T-cell (primary cell): ENCODE measurements around the gene TRIM47. TPM values are rescaled to one million over a fixed set of nuclear protein-coding genes. Genes with fewer than 3 reads are reported as not detected.

Source experiments
- ATAC-seq, 4 experiments: fragments of 200-7000 bp in 3 of 4; fragments of 150-1000 bp in 1 of 4; cut with Tn5 transposase; replicated peaks in 1 of 4; 1 replicate in 3 of 4; 2 replicates in 1 of 4; pipeline ENCODE4 v1.10.0; 2021; ENCODE audit warnings: moderate library complexity in 3 of 4, mild to moderate bottlenecking in 2 of 4, moderate number of reproducible peaks in 1 of 4
- CTCF ChIA-PET, 2 donors: fragments of 300-600 bp; sonication (Branson Sonifier 250); formaldehyde crosslinking; loops; one replicate each; lab custom pipeline; 2022; ENCODE audit warnings: antibody characterized with exemption in 2 of 2; lab: Charles Lee
- POLR2A ChIA-PET, 2 donors: fragments of 300-600 bp; sonication (Branson Sonifier 250); formaldehyde crosslinking; loops; one replicate each; lab custom pipeline; 2022; ENCODE audit warnings: antibody characterized with exemption in 2 of 2; lab: Charles Lee
- DNase-seq, 35 experiments: peaks; one replicate each; pipeline versions ENCODE4 v3.0.0 to v3.0.0-alpha.2; 2013 to 2023
- H3K27ac ChIP-seq: one replicate; pipeline ENCODE4 v1.5.1; 2013; ENCODE audit warnings: low read length
- H3K27me3 ChIP-seq, 2 experiments: replicated peaks in 1 of 2; 1 replicate in 1 of 2; 2 replicates in 1 of 2; pipeline versions ENCODE4 v1.6.1 to v1.7.0; 2013; ENCODE audit warnings: low read length in 1 of 2, mixed read lengths in 1 of 2; ENCODE audit not compliant: control insufficient read depth in 2 of 2, insufficient read depth in 2 of 2; ENCODE audit errors: extremely low read depth in 1 of 2
- H3K36me3 ChIP-seq, 2 donors: 1 replicate in 1 of 2; 2 replicates in 1 of 2; pipeline versions ENCODE4 v1.6.1 to v1.7.0; 2013; ENCODE audit warnings: low read length in 1 of 2; ENCODE audit not compliant: control insufficient read depth in 2 of 2, insufficient read depth in 1 of 2; ENCODE audit errors: extremely low read depth in 1 of 2
- H3K4me1 ChIP-seq, 2 experiments: 1 replicate in 1 of 2; 2 replicates in 1 of 2; pipeline versions ENCODE4 v1.6.1 to v1.7.0; 2013; ENCODE audit warnings: low read length in 2 of 2, mixed read lengths in 1 of 2; ENCODE audit not compliant: insufficient read depth in 2 of 2, control insufficient read depth in 1 of 2; ENCODE audit errors: extremely low read depth in 1 of 2
- H3K4me3 ChIP-seq, 2 donors: 1 replicate in 1 of 2; 2 replicates in 1 of 2; pipeline versions ENCODE4 v1.5.1 to v1.7.0; 2013; ENCODE audit warnings: mild to moderate bottlenecking in 2 of 2, low read length in 1 of 2, moderate library complexity in 1 of 2; ENCODE audit not compliant: control insufficient read depth in 1 of 2; ENCODE audit errors: extremely low read depth in 1 of 2
- H3K9me3 ChIP-seq: 2 replicates; pipeline ENCODE4 v1.7.0; 2013
- H3K27ac Mint-ChIP-seq, 2 donors: one replicate each; pipeline ENCODE4 v1.8.0; 2020 to 2021; ENCODE audit warnings: mild to moderate bottlenecking in 2 of 2, mixed read lengths in 2 of 2
- H3K27me3 Mint-ChIP-seq, 2 donors: one replicate each; pipeline ENCODE4 v1.8.0; 2021 to 2022; ENCODE audit warnings: mixed read lengths in 2 of 2
- H3K36me3 Mint-ChIP-seq: one replicate; pipeline ENCODE4 v1.8.0; 2021; ENCODE audit warnings: mixed read lengths
- H3K4me1 Mint-ChIP-seq, 3 donors: one replicate each; pipeline ENCODE4 v1.8.0; 2020 to 2022; ENCODE audit warnings: mixed read lengths in 3 of 3, mild to moderate bottlenecking in 1 of 3
- H3K4me3 Mint-ChIP-seq, 3 donors: one replicate each; pipeline ENCODE4 v1.8.0; 2020 to 2022; ENCODE audit warnings: mild to moderate bottlenecking in 3 of 3, mixed read lengths in 3 of 3, moderate library complexity in 3 of 3
- H3K9me3 Mint-ChIP-seq, 3 donors: one replicate each; pipeline ENCODE4 v1.8.0; 2020 to 2022; ENCODE audit warnings: mixed read lengths in 3 of 3
- WGBS: methylation state at CpG from one replicate; pipeline ENCODE4 v1.1.5; 2013; ENCODE audit warnings: missing lambda C conversion rate; ENCODE audit not compliant: insufficient coverage; 5-methylcytosine and 5-hydroxymethylcytosine counted together
- total RNA-seq, 35 experiments: library from RNA in 6 of 35; stranded (reverse) in 6 of 35; fragments of 120-200 nt in 1 of 35; gene quantifications; one replicate each; pipeline versions ENCODE4 v1.2.1 to v1.2.4 and lab custom pipeline; 2013 to 2026

The TRIM47 gene
- total RNA-seq, 5 donors from 2014 or later (not counting 1 experiment from before 2014, with no cell fraction given): 2.6 to 24.6 (median 18.3) TPM

DNA sequence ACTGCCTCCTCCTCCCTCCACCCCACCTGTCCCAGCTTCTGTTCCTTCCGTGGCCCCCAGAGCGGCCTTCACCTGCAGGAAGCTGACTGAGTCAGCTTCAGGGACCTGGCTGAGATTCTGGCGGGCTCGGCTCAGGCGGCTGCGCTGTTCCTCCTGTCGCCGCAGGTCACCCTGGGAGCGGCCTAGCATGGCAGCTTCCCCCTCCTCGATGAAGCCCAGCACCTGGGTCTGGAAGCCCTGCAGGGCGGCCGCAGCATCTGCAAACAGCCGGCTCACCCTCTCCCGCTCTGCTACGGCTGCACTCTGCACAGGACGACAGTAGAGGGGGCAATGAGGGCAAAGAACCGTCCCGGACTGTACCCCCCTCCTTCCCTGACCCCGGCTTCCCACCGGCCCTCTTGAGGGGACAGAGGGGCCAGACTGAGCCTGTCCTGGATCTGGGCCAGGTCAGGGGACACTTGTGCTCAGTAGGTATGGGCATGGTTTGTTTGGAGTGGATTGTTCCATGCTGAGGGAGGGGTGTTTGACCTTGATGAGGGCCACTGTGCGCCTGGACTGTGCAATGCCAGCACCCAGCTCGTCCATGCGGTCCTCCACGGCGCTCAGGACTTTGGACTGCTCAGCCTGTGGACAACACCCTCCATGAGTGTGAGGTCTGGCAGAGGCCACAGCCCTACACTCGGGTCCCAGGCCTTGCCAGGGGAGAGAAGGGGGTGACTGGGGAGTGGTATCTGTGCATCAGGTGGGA, 2.0 kb downstream of the TRIM47 start:
- peak overlapping the region; percentile 57 to 67 for H3K4me3 ChIP-seq
- H3K27me3 ChIP-seq: peaks cover 2 to 24% of the 10 kb centered on the region in 2 experiments
- DNase-seq (peak; percentile 56 to 85 (median 67)), ATAC-seq (peak; percentile 75 to 78 (median 76))
- H3K36me3 Mint-ChIP-seq: no peaks in the 10 kb centered on the region
- ChIA-PET POLR2A (interaction anchor here (0.6 to 0.8 kb wide), 4 partner anchors 10 to 187 kb away, joined by 3 to 15 read pairs (median 6); no protein-coding TSS in a partner anchor), CTCF (interaction anchor here (0.6 to 2.8 kb wide), 10 partner anchors 11 to 123 kb away, joined by 3 to 33 read pairs (median 3); partner anchors contain the start of genes MRPL38 (in 1 of the 2), UNK (in 1 of the 2) and WBP2 (in 1 of the 2))
- WGBS: 9% methylated on average over 17 of the region's 26 CpGs
- peak overlapping the region; percentile 79 for H3K27ac ChIP-seq
- peak overlapping the region; percentile 78 to 88 (median 85) for H3K4me3 Mint-ChIP-seq
- peak overlapping the region; percentile 90 to 94 for H3K27ac Mint-ChIP-seq
- peaks cover 0 to 4% of the 10 kb centered on the region in 2 donors for H3K27me3 Mint-ChIP-seq
- H3K4me1 Mint-ChIP-seq: peaks cover 36 to 50% (median 46%) of the 10 kb centered on the region in 3 donors
- H3K9me3 Mint-ChIP-seq: no peaks in the 10 kb centered on the region
- H3K36me3 ChIP-seq: no peaks in the 10 kb centered on the region
- peaks cover 22 to 59% of the 10 kb centered on the region in 2 experiments for H3K4me1 ChIP-seq
- no peaks in the 10 kb centered on the region for H3K9me3 ChIP-seq

DNA sequence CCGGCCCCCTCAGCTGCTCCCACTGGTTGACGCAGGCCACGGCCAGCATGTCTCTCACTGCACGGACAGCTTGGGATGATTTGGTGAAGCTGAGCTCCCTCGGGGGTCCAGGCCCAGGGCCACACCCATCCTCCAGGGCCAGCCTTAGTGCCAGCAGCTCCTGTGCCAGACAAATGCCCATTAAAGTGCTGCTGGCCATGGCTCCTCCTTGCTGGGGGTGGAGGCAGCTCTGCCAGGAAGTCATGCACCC, 2.5 kb downstream of the TRIM47 start:
- Mint-ChIP-seq H3K27me3 (peaks cover 0 to 4% of the 10 kb centered on the region in 2 donors), H3K9me3 (no peaks in the 10 kb centered on the region), H3K4me3 (peak overlapping the region; percentile 78 to 88 (median 85)), H3K4me1 (peaks cover 36 to 49% (median 46%) of the 10 kb centered on the region in 3 donors), H3K27ac (peak overlapping the region; percentile 90 to 94), H3K36me3 (no peaks in the 10 kb centered on the region)
- H3K27me3 ChIP-seq: peaks cover 2 to 22% of the 10 kb centered on the region in 2 experiments
- no peaks in the 10 kb centered on the region for H3K9me3 ChIP-seq
- no peaks in the 10 kb centered on the region for H3K36me3 ChIP-seq
- ATAC-seq (no peak), DNase-seq (no peak)
- ChIA-PET POLR2A (interaction anchor here (0.6 to 0.8 kb wide), 4 partner anchors 11 to 188 kb away, joined by 3 to 15 read pairs (median 6); no protein-coding TSS in a partner anchor), CTCF (interaction anchor here (0.5 to 2.8 kb wide), 11 partner anchors 11 to 122 kb away, joined by 3 to 33 read pairs (median 3); partner anchors contain the start of genes MRPL38 (in 1 of the 2), UNK (in 1 of the 2) and WBP2 (in 1 of the 2))
- peak overlapping the region; percentile 79 for H3K27ac ChIP-seq
- 54% methylated on average over 4 of the region's 5 CpGs for WGBS
- peak overlapping the region; percentile 57 to 67 for H3K4me3 ChIP-seq
- H3K4me1 ChIP-seq: peaks cover 22 to 58% of the 10 kb centered on the region in 2 experiments

DNA sequence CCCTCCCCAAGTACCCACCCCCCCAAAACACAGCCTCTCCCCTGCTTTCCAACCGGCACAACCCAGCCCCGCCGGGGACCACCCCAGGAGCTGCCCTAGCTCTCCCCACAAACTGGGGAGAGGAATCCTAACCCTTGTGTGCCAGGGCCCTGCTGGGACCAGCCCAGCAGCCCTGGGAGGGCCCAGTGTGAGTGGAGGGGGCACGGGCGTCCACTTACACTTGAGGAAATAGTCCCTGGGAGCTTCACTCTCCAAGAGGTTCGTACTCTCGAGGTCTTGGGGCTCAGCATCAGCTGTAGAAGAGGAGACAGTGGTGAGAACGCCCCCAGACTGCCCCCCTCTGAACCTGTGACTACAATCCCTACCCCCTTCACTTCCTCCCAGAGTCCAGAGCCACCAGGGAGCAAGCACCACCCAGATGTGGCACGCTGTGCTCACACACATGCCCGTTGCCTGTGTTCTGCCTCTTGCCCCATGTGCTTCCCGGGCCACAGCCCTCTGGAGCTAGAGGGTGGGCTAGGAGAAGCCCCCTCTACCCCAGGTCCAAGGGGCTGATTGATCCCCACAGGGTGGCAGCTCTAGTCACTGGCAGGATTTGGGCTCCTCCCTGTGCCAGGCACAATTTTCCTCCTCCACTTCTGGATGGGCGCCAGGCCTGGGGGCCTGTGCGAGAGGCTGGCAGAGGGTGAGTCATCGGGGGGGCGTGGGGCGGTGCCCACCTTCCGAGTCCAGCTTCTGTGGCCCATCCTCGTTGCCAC, 3.0 kb downstream of the TRIM47 start:
- Histone ChIP-seq H3K9me3 (no peaks in the 10 kb centered on the region), H3K4me3 (peak overlapping the region; percentile 57 to 67), H3K27ac (peak overlapping the region; percentile 79), H3K27me3 (peaks cover 2 to 21% of the 10 kb centered on the region in 2 experiments), H3K4me1 (peaks cover 22 to 58% of the 10 kb centered on the region in 2 experiments), H3K36me3 (no peaks in the 10 kb centered on the region)
- no peak for ATAC-seq
- no peaks in the 10 kb centered on the region for H3K9me3 Mint-ChIP-seq
- DNase-seq: no peak
- H3K4me3 Mint-ChIP-seq: peak overlapping the region; percentile 78 to 88 (median 85)
- peaks cover 0 to 4% of the 10 kb centered on the region in 2 donors for H3K27me3 Mint-ChIP-seq
- H3K36me3 Mint-ChIP-seq: no peaks in the 10 kb centered on the region
- H3K27ac Mint-ChIP-seq: peak overlapping the region; percentile 90 to 94
- H3K4me1 Mint-ChIP-seq: peaks cover 36 to 53% (median 46%) of the 10 kb centered on the region in 3 donors
- CTCF ChIA-PET: interaction anchor here (0.5 to 2.8 kb wide), 10 partner anchors 10 to 122 kb away, joined by 3 to 33 read pairs (median 3); partner anchors contain the start of genes MRPL38 (in 1 of the 2), UNK (in 1 of the 2) and WBP2 (in 1 of the 2)
- WGBS: 59% methylated on average over 7 of the region's 18 CpGs
- POLR2A ChIA-PET: interaction anchor here (0.6 to 0.8 kb wide), 4 partner anchors 11 to 188 kb away, joined by 3 to 15 read pairs (median 6); no protein-coding TSS in a partner anchor

DNA sequence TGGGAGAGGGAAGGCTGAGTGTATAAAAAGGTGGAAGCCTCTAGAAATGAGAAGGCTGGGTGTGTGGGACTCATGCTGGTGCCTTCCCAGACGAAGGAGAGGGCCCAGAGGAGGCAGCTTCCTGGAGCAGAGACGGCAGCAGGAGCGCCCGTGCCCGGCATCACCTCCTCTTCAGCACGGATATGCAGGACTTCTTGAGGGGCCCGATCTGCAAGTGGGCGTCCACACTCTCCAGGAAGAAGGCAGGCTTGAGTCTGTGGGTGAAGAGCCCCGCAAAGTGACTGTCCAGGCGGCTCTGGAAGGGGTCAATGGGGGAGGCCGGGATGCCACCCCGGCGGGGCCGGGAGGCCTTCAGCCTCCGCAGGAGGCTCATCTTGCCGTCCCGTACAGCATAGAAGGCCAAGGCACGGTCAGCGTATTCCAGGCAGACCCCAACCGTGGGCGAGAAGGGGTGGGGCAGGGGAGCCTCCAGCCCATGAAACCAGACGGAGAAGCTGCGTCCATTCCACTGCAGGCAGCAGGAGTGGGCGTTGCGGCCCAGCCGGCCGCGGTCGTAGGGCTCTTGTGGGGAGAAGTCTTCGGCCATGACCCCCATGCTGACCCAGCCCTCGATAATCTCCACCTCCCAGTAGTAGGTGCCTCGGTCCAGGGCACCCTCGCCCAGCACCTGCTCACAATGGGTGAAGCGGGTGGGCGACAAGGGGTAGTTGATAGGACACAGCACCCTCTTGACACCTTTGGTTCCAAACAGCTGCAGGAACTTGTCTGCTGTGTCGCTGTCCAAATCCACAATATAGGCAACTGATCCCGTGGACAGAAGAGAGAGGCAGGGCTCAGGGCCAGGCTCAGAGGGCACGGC, 3.8 kb downstream of the TRIM47 start:
- peaks cover 0 to 19% of the 10 kb centered on the region in 2 experiments for H3K27me3 ChIP-seq
- H3K36me3 ChIP-seq: no peaks in the 10 kb centered on the region
- ATAC-seq (no peak), DNase-seq (no peak)
- ChIA-PET CTCF (no interaction called here), POLR2A (no interaction called here)
- no peaks in the 10 kb centered on the region for H3K9me3 Mint-ChIP-seq
- peak overlapping the region; percentile 90 to 94 for H3K27ac Mint-ChIP-seq
- no peaks in the 10 kb centered on the region for H3K27me3 Mint-ChIP-seq
- H3K4me1 Mint-ChIP-seq: peaks cover 36 to 53% (median 46%) of the 10 kb centered on the region in 3 donors
- no peaks in the 10 kb centered on the region for H3K36me3 Mint-ChIP-seq
- H3K4me1 ChIP-seq: peaks cover 22 to 58% of the 10 kb centered on the region in 2 experiments
- no peaks in the 10 kb centered on the region for H3K9me3 ChIP-seq
- WGBS: 92% methylated on average over 30 of the region's 38 CpGs
- no peak overlapping the region for H3K4me3 ChIP-seq
- H3K27ac ChIP-seq: peak overlapping the region; percentile 34
- peak overlapping the region in 1 of 3 donors; percentile 88 for H3K4me3 Mint-ChIP-seq

DNA sequence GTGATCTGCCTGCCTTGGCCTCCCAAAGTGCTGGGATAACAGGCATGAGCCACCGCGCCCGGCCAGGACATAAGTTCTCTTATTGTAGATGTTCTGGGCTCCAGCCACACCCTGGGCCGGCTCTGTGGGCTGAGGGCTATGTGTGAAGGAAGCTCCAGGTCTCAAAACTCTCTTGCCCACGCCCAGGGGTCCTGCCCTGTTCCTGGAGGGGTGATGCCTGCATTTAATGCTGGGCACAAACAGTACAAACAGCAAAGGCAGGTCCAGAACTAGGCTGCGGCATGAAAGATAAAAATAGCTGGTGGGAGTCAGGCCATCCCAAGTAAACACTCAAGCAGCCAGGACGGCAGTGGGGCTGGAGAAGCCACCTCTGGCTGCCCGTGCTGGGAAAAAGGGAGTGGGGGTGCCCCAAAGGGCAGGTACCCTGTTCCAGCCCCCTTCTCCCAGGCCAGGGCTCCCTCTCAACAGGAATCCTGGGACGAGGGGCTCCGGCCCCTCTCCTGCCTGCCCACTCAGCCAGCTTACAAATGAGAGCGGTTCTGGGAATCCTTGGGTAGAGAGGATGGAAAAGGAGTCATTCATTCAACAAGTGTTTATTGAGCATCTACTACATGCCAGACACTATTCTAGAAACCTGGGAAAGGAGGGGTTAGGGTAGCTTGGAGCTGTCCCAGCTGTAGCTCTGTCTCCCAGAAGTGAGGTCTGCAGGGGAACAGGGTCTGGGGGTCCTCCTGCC, 4.6 kb downstream of the TRIM47 start:
- Mint-ChIP-seq H3K36me3 (no peaks in the 10 kb centered on the region), H3K4me3 (peak overlapping the region in 1 of 3 donors; percentile 6), H3K4me1 (peaks cover 34 to 51% (median 46%) of the 10 kb centered on the region in 3 donors), H3K9me3 (no peaks in the 10 kb centered on the region), H3K27me3 (no peaks in the 10 kb centered on the region), H3K27ac (peak overlapping the region; percentile 96)
- peaks cover 0 to 13% of the 10 kb centered on the region in 2 experiments for H3K27me3 ChIP-seq
- H3K4me3 ChIP-seq: no peak overlapping the region
- ATAC-seq: no peak
- H3K27ac ChIP-seq: peak overlapping the region; percentile 34
- peaks cover 22 to 56% of the 10 kb centered on the region in 2 experiments for H3K4me1 ChIP-seq
- ChIA-PET POLR2A (interaction anchor here in 1 of 2 donors (0.7 kb wide), 1 partner anchor 192 kb away, joined by 4 read pairs; no protein-coding TSS in a partner anchor), CTCF (interaction anchor here in 1 of 2 donors (1.3 kb wide), 1 partner anchor 18 kb away, joined by 3 read pairs; the partner anchor contains the start of gene WBP2)
- no peak for DNase-seq
- WGBS: 85% methylated on average over 4 of the region's 11 CpGs
- H3K36me3 ChIP-seq: no peaks in the 10 kb centered on the region
- no peaks in the 10 kb centered on the region for H3K9me3 ChIP-seq
